Mammary epithelial cell (primary cell): Measurements from ENCODE around the gene ATP8A1.
A peak's percentile ranks its signal among the peaks of the same experiment; 100 is the strongest.

Experiments used
- EZH2 ChIP-seq: IDR thresholded peaks from 2 replicates; pipeline ENCODE4 v1.6.1; 2012; ENCODE audit warnings: low read length, inconsistent platforms, borderline replicate concordance
- TF ChIP-seq, protein P1 (sequence below), 2 donors: IDR thresholded peaks in 1 of 2; conservative IDR thresholded peaks in 1 of 2; 2 replicates each; pipeline ENCODE4 v1.5.1; 2011 to 2012; ENCODE audit warnings: inconsistent platforms in 2 of 2, low read length in 2 of 2, mild to moderate bottlenecking in 2 of 2, control low read depth in 1 of 2, low read depth in 1 of 2; ENCODE audit not compliant: insufficient read depth in 1 of 2; ENCODE audit errors: extremely low read depth in 1 of 2

DNA sequence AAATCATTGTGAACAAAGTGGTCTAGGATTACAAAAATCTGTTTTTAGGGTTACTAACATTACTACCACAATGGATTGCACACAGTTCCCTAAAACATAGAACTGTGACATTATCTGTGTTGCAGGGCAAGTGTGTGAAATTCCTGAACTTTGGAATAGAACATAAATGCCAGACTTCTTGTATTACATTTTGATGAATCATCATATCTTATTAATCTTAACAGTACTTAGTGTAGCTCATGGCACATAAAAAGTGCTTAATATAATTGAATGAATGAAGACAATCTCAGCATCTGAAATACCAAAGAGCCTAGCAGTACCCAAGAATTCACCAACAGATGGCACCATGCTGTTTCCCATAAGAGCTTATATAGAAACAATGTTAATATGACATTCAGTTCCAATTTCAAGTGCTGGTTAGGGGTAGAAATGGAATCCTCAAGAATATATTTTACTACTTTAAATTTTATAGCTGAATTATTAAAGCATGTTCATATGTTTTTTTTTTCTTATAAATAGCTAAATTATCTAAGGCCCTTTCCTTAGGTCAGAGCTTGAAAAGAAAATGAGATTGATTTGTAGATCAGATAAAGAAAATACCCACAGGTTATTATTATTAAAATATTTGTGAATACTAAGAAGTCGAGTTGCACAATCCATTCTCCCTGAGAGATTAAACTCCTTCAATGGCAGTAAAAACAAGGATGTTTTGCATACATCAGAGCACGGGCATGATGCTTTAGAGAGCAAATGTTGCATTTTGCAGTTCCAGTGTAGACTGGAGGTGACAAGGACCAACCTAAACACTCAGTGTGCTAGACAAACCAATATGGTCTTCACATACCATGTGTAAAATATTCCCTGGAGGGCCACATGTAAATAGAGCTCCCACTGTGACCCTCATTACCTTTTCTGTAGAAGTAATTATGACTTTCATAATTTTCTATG is 285.3 kb downstream of the ATP8A1 start:
- TF ChIP-seq, protein P1, sequence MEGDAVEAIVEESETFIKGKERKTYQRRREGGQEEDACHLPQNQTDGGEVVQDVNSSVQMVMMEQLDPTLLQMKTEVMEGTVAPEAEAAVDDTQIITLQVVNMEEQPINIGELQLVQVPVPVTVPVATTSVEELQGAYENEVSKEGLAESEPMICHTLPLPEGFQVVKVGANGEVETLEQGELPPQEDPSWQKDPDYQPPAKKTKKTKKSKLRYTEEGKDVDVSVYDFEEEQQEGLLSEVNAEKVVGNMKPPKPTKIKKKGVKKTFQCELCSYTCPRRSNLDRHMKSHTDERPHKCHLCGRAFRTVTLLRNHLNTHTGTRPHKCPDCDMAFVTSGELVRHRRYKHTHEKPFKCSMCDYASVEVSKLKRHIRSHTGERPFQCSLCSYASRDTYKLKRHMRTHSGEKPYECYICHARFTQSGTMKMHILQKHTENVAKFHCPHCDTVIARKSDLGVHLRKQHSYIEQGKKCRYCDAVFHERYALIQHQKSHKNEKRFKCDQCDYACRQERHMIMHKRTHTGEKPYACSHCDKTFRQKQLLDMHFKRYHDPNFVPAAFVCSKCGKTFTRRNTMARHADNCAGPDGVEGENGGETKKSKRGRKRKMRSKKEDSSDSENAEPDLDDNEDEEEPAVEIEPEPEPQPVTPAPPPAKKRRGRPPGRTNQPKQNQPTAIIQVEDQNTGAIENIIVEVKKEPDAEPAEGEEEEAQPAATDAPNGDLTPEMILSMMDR (conservative IDR thresholded peaks at IDR 0.05 in 1 of 2, IDR thresholded peaks at IDR 0.05 in 1 of 2; ENCODE audit: extremely low read depth in 1 of 2, insufficient read depth in 1 of 2, low read depth in 1 of 2, low read length in 2 of 2), result peak; percentile 36 to 60
- no peak for TF ChIP-seq EZH2
